Gastrocnemius medialis (tissue), 4 donors: Measurements from ENCODE around the gene SPRR2D.

Source experiments
- CTCF ChIP-seq, 5 experiments: fragments of 450-650 bp in 3 of 5; fragments of 200-600 bp in 2 of 5; sonication (generic) in 2 of 5; IDR thresholded peaks in 4 of 5; conservative IDR thresholded peaks in 1 of 5; 1 replicate in 4 of 5; 2 replicates in 1 of 5; pipeline ENCODE4 v1.5.1; 2016 to 2019; ENCODE audit warnings: antibody characterized with exemption in 5 of 5, mild to moderate bottlenecking in 3 of 5, moderate library complexity in 3 of 5
- POLR2A ChIP-seq, 2 donors: fragments of 450-650 bp; IDR thresholded peaks; one replicate each; pipeline ENCODE4 v1.6.1; 2017; ENCODE audit warnings: antibody characterized with exemption in 2 of 2, mild to moderate bottlenecking in 2 of 2, moderate library complexity in 2 of 2

- TF ChIP-seq CTCF (IDR thresholded peaks at IDR 0.05 in 4 of 5, conservative IDR thresholded peaks at IDR 0.05 in 1 of 5), result no peak
- TF ChIP-seq POLR2A (IDR thresholded peaks at IDR 0.05), result no peak
Measured at GRCh38 chr1:153000294-153000693, 40.6 kb downstream of the SPRR2D start.
